OCI-LY1 (cell line): Measurements from ENCODE around the gene TRPV4.

Experiments
- CTCF ChIP-seq: fragments of 200-600 bp; sonication (generic), shearing (Covaris generic); IDR thresholded peaks from 2 replicates; pipeline ENCODE4 v1.5.1; 2017; ENCODE audit warnings: mild to moderate bottlenecking, antibody characterized with exemption, low read length, moderate library complexity, mixed read lengths
- EZH2 ChIP-seq: fragments of 200-600 bp; sonication (generic), shearing (Covaris generic); IDR thresholded peaks from 2 replicates; pipeline ENCODE4 v1.8.0; 2017; ENCODE audit warnings: borderline replicate concordance, mixed run types, mild to moderate bottlenecking, antibody characterized with exemption, low read length, moderate library complexity, mixed read lengths

GRCh38 chr12:109760031-109760929, 72.9 kb downstream of the TRPV4 start:
- no peak for TF ChIP-seq CTCF
- no peak for TF ChIP-seq EZH2
